GM12878 (cell line): ENCODE data around the gene NOP53. TPM values are rescaled to one million over a fixed set of nuclear protein-coding genes. Genes with fewer than 3 reads are reported as not detected.

Source experiments
- ATAC-seq: fragments of 200-7000 bp; cut with Tn5 transposase; 3 replicates; pipeline ENCODE4 v1.9.1; 2020; ENCODE audit warnings: mild to moderate bottlenecking, moderate library complexity
- BruUV-seq: library from RNA; stranded (reverse); fragments of 400-500 nt; replicated peaks from 2 replicates; lab custom pipeline; 2021; lab: Mats Ljungman, UMichigan
- CTCF ChIA-PET: fragments of 300-600 bp; sonication (Branson Sonifier 250); formaldehyde crosslinking; extraction: SDS; loops from one replicate; lab custom pipeline; 2021; ENCODE audit warnings: inconsistent platforms; lab: Yijun Ruan, JAX
- POLR2A ChIA-PET: fragments of 350-600 bp; formaldehyde crosslinking; extraction: SDS; loops from one replicate; lab custom pipeline; 2021; ENCODE audit warnings: inconsistent platforms; lab: Charles Lee
- RAD21 ChIA-PET: fragments of 300-600 bp; sonication (Branson Sonifier 250); formaldehyde crosslinking; loops from one replicate; lab custom pipeline; 2023; ENCODE audit warnings: antibody characterized with exemption; ENCODE audit not compliant: unreplicated experiment; lab: Charles Lee
- SMC1A ChIA-PET: fragments of 300-600 bp; sonication (Branson Sonifier 250); formaldehyde crosslinking; loops from one replicate; lab custom pipeline; 2023; ENCODE audit not compliant: unreplicated experiment, uncharacterized antibody; lab: Charles Lee
- DNase-seq: peaks from one replicate; pipeline ENCODE4 v3.0.0-alpha.2; 2011; ENCODE audit warnings: low read depth, low spot score
- FAIRE-seq: peaks from 3 replicates; lab custom pipeline; 2011; peaks lifted over from hg19 to GRCh38; lab: Jason Lieb, UNC
- H2AFZ ChIP-seq: 2 replicates; pipeline ENCODE4 v1.6.0; 2011; ENCODE audit warnings: low read depth, low read length, control low read depth; ENCODE audit not compliant: control insufficient read depth
- H3K27ac ChIP-seq: 2 replicates; pipeline ENCODE4 v1.5.1; 2011; ENCODE audit warnings: control low read depth; ENCODE audit not compliant: control insufficient read depth, insufficient read depth
- H3K27me3 ChIP-seq, 2 experiments: replicated peaks in 1 of 2; 2 replicates each; pipeline versions ENCODE4 v1.6.0 to v1.6.1; 2011; ENCODE audit warnings: low read length in 1 of 2; ENCODE audit not compliant: control insufficient read depth in 2 of 2, insufficient read depth in 2 of 2
- H3K36me3 ChIP-seq, 2 experiments: 2 replicates each; pipeline ENCODE4 v1.5.1; 2011; ENCODE audit warnings: low read length in 1 of 2; ENCODE audit not compliant: control insufficient read depth in 2 of 2, insufficient read depth in 2 of 2
- H3K4me1 ChIP-seq: 2 replicates; pipeline ENCODE4 v1.6.1; 2011; ENCODE audit warnings: mild to moderate bottlenecking, low read length, moderate library complexity, mixed read lengths; ENCODE audit not compliant: control insufficient read depth, insufficient read depth
- H3K4me2 ChIP-seq: 2 replicates; pipeline ENCODE4 v1.6.0; 2011; ENCODE audit warnings: control low read depth; ENCODE audit not compliant: control insufficient read depth, insufficient read depth
- H3K4me3 ChIP-seq: fragments of 200-600 bp; sonication (generic); 2 replicates; pipeline ENCODE4 v1.5.1; 2016
- H3K79me2 ChIP-seq: 2 replicates; pipeline ENCODE4 v1.6.0; 2011; ENCODE audit warnings: low read length; ENCODE audit not compliant: control insufficient read depth, insufficient read depth
- H3K9ac ChIP-seq: 2 replicates; pipeline ENCODE4 v1.8.0; 2011; ENCODE audit warnings: low read length, control low read depth, mixed read lengths; ENCODE audit not compliant: control insufficient read depth, insufficient read depth
- H3K9me3 ChIP-seq: replicated peaks from 3 replicates; pipeline ENCODE4 v1.5.1; 2011; ENCODE audit warnings: mild to moderate bottlenecking, low read length; ENCODE audit not compliant: control insufficient read depth, insufficient read depth
- H4K20me1 ChIP-seq: 2 replicates; pipeline ENCODE4 v1.6.0; 2011; ENCODE audit not compliant: control insufficient read depth, insufficient read depth
- E2F8 ChIP-seq: fragments of 450-650 bp; IDR thresholded peaks from 2 replicates; pipeline ENCODE4 v1.6.1; 2018; ENCODE audit warnings: mild to moderate bottlenecking, low read depth, moderate library complexity; ENCODE audit not compliant: partially characterized antibody
- NFXL1 ChIP-seq: fragments of 450-650 bp; IDR thresholded peaks from 2 replicates; pipeline ENCODE4 v1.6.1; 2017; ENCODE audit warnings: antibody characterized with exemption, mild to moderate bottlenecking, borderline replicate concordance
- SMARCA5 ChIP-seq: fragments of 450-650 bp; IDR thresholded peaks from 2 replicates; pipeline ENCODE4 v1.6.1; 2017; ENCODE audit warnings: mild to moderate bottlenecking
- SP1 ChIP-seq: IDR thresholded peaks from one replicate; pipeline ENCODE4 v1.6.1; 2011; ENCODE audit warnings: low read depth, low read length
- SUPT20H ChIP-seq: IDR thresholded peaks from 2 replicates; pipeline ENCODE4 v1.6.1; 2011; ENCODE audit warnings: low read depth, mild to moderate bottlenecking, low read length, moderate library complexity, borderline replicate concordance; ENCODE audit not compliant: control insufficient read depth
- ZNF687 ChIP-seq: fragments of 450-650 bp; IDR thresholded peaks from 2 replicates; pipeline ENCODE4 v1.6.1; 2017; ENCODE audit warnings: mild to moderate bottlenecking, moderate library complexity
- WGBS: methylation state at CpG from one replicate; pipeline ENCODE4 v1.1.6; 2016; ENCODE audit warnings: low lambda C conversion rate; ENCODE audit not compliant: insufficient replicate concordance, insufficient coverage; ENCODE audit errors: missing lambda C conversion rate; 5-methylcytosine and 5-hydroxymethylcytosine counted together
- in situ Hi-C: fragments of 300-500 bp; cut with MboI; formaldehyde crosslinking; loops from 9 replicates; pipeline ENCODE4 v1.14.3; 2018; ENCODE audit warnings: mixed read lengths
- intact Hi-C: fragments of 100-400 bp; cut with micrococcal nuclease; formaldehyde crosslinking; loops from one replicate; pipeline ENCODE4 v1.14.2; 2022; ENCODE audit not compliant: unreplicated experiment
- polyA plus RNA-seq, 11 experiments: library from polyadenylated mRNA; depleted of rRNA in 4 of 11; unstranded in 6 of 11; stranded (reverse) in 5 of 11; fragments of >200 nt; fragmentation: Nextera tagmentation in 4 of 11; fragmentation: Illumina TruSeq in 1 of 11; extraction: Ambion mirVana in 4 of 11; extraction: Trizol in 1 of 11; gene quantifications; 1 replicate in 1 of 11; 2 replicates in 10 of 11; pipeline versions ENCODE4 v1.2.1 to v1.2.3, GENCODE V29; 2011 to 2016; ENCODE audit warnings: inconsistent platforms in 2 of 11, missing spikeins in 2 of 11, low read depth in 1 of 11
- total RNA-seq, 4 experiments: library from RNA; depleted of rRNA in 3 of 4; stranded (reverse); fragments of >200 nt in 3 of 4; fragmentation: Illumina TruSeq in 1 of 4; extraction: Trizol in 1 of 4; gene quantifications; 2 replicates each; pipeline versions ENCODE4 v1.2.1 to v1.2.3, GENCODE V29; 2013 to 2021

The NOP53 gene
- total and polyA plus RNA-seq, 10 of the 15 experiments (the other 5 are each of a cell fraction or from before 2014, with no cell fraction given) = 6.0 to 386 (median 167) TPM

DNA sequence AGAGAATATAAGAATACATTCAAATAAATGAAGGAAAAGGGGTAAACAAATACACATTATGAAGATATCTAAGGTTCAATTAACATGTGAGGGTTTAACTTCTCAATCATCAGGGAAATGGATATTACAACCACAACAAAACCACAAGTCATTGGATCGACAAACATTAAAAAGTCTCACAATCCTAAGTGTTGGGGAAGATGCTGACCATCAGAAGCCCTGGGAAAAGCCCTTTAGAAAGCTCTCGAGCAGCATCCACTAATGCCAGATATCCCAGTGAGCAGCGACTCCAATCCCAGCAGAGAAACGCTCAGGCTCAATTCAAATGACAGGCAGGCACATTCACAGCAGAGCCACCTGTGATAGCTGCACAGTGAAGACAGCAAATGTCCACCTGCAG, 55.9 kb downstream of the NOP53 start:
- Histone ChIP-seq H3K79me2 (no peaks in the 10 kb centered on the region), H2AFZ (no peak overlapping the region), H4K20me1 (no peaks in the 10 kb centered on the region), H3K4me3 (no peak overlapping the region), H3K9ac (no peak overlapping the region), H3K4me1 (no peaks in the 10 kb centered on the region), H3K4me2 (no peak overlapping the region), H3K27me3 (no peaks in the 10 kb centered on the region; a peak in 1 of 4 replicates), H3K9me3 (no peaks in the 10 kb centered on the region), H3K27ac (no peak overlapping the region), H3K36me3 (no peaks in the 10 kb centered on the region)
- TF ChIP-seq E2F8 (no peak), SMARCA5 (no peak), SUPT20H (no peak), NFXL1 (no peak), ZNF687 (no peak), SP1 (no peak)
- RAD21 ChIA-PET = no interaction called here
- 67% methylated on average over 4 of the region's 4 CpGs for WGBS
- intact Hi-C loops (no loop called here), in situ Hi-C loops (no loop called here)
- FAIRE-seq = no peak
- SMC1A ChIA-PET = no interaction called here
- ATAC-seq = no peak
- no peak for DNase-seq
- POLR2A ChIA-PET = no interaction called here
- no TSS peak for BruUV-seq
- CTCF ChIA-PET = no interaction called here
